H9 (cell line): ENCODE measurements around the gene TAF11L3. TPM values are rescaled to one million over a fixed set of nuclear protein-coding genes. Genes with fewer than 3 reads are reported as not detected.
"Not testable (repeated sequence)": the region's sequence is repeated elsewhere in the genome, so short reads cannot be mapped to it uniquely, and the experiment has no call there.

Experiments
- DNase-seq: peaks from one replicate; pipeline ENCODE4 v3.0.0-alpha.2; 2017
- H2AFZ ChIP-seq: one replicate; pipeline ENCODE4 v1.6.1; 2013; ENCODE audit warnings: mild to moderate bottlenecking, low read length, control low read depth, moderate library complexity
- H2AK5ac ChIP-seq: 2 replicates; pipeline ENCODE4 v1.6.1; 2013; ENCODE audit warnings: low read length, control low read depth, mixed read lengths; ENCODE audit not compliant: insufficient read length
- H2BK120ac ChIP-seq: one replicate; pipeline ENCODE4 v1.6.1; 2013; ENCODE audit warnings: low read depth, mild to moderate bottlenecking, low read length, control low read depth, inconsistent platforms; ENCODE audit not compliant: poor library complexity, severe bottlenecking
- H2BK12ac ChIP-seq: 2 replicates; pipeline ENCODE4 v1.6.1; 2013; ENCODE audit warnings: low read length, control low read depth, mixed read lengths, low read depth; ENCODE audit not compliant: insufficient read length
- H2BK15ac ChIP-seq: 2 replicates; pipeline ENCODE4 v1.6.1; 2013; ENCODE audit warnings: low read depth, low read length, control low read depth
- H2BK20ac ChIP-seq: one replicate; pipeline ENCODE4 v1.6.1; 2013; ENCODE audit warnings: low read depth, mild to moderate bottlenecking, low read length, control low read depth, inconsistent platforms; ENCODE audit not compliant: poor library complexity, severe bottlenecking
- H2BK5ac ChIP-seq: 2 replicates; pipeline ENCODE4 v1.6.1; 2013; ENCODE audit warnings: low read length, control low read depth, mixed read lengths; ENCODE audit not compliant: insufficient read length
- H3K14ac ChIP-seq: 2 replicates; pipeline ENCODE4 v1.6.1; 2013; ENCODE audit warnings: low read length, control low read depth; ENCODE audit not compliant: insufficient read depth
- H3K18ac ChIP-seq: 2 replicates; pipeline ENCODE4 v1.6.1; 2013; ENCODE audit warnings: low read depth, mild to moderate bottlenecking, mixed read lengths, low read length, control low read depth; ENCODE audit not compliant: insufficient read length
- H3K23ac ChIP-seq: 2 replicates; pipeline ENCODE4 v1.6.1; 2013; ENCODE audit warnings: low read length, control low read depth, mixed read lengths, low read depth; ENCODE audit not compliant: insufficient read length
- H3K23me2 ChIP-seq: 2 replicates; pipeline ENCODE4 v1.6.1; 2013; ENCODE audit warnings: low read depth, mild to moderate bottlenecking, mixed read lengths, low read length, control low read depth; ENCODE audit not compliant: insufficient read length, poor library complexity, severe bottlenecking
- H3K27ac ChIP-seq: 2 replicates; pipeline ENCODE4 v1.5.1; 2013; ENCODE audit warnings: low read length, control low read depth, mixed read lengths, low read depth; ENCODE audit not compliant: insufficient read length
- H3K27me3 ChIP-seq: 2 replicates; pipeline ENCODE4 v1.6.1; 2013; ENCODE audit warnings: low read length, control low read depth, inconsistent platforms; ENCODE audit not compliant: insufficient read depth
- H3K4ac ChIP-seq: 2 replicates; pipeline ENCODE4 v1.6.1; 2013; ENCODE audit warnings: low read depth, mild to moderate bottlenecking, control low read depth, inconsistent platforms, low read length, moderate library complexity
- H3K4me1 ChIP-seq: 2 replicates; pipeline ENCODE4 v1.6.1; 2013; ENCODE audit warnings: low read length, control low read depth, inconsistent platforms; ENCODE audit not compliant: insufficient read depth
- H3K4me2 ChIP-seq: 2 replicates; pipeline ENCODE4 v1.6.1; 2013; ENCODE audit warnings: low read length, control low read depth, mixed read lengths; ENCODE audit not compliant: insufficient read length, insufficient read depth
- H3K56ac ChIP-seq: 2 replicates; pipeline ENCODE4 v1.6.1; 2013; ENCODE audit warnings: low read depth, mild to moderate bottlenecking, mixed read lengths, low read length, control low read depth; ENCODE audit not compliant: insufficient read length
- H3K79me1 ChIP-seq: 2 replicates; pipeline ENCODE4 v1.6.1; 2013; ENCODE audit warnings: low read depth, mild to moderate bottlenecking, moderate library complexity, low read length, control low read depth, inconsistent platforms; ENCODE audit not compliant: insufficient read depth, poor library complexity, severe bottlenecking
- H3K79me2 ChIP-seq: 2 replicates; pipeline ENCODE4 v1.6.1; 2013; ENCODE audit warnings: low read length, control low read depth, inconsistent platforms; ENCODE audit not compliant: insufficient read depth
- H3K9ac ChIP-seq: 2 replicates; pipeline ENCODE4 v1.6.1; 2013; ENCODE audit warnings: low read length, control low read depth, mixed read lengths; ENCODE audit not compliant: insufficient read length; ENCODE audit errors: extremely low read depth
- H3K9me3 ChIP-seq: one replicate; pipeline ENCODE4 v1.6.1; 2013; ENCODE audit warnings: low read depth, low read length, inconsistent platforms; ENCODE audit not compliant: control insufficient read depth
- H3T11ph ChIP-seq: one replicate; pipeline ENCODE4 v1.6.1; 2013; ENCODE audit warnings: mild to moderate bottlenecking, low read length, control low read depth, inconsistent platforms
- H4K20me1 ChIP-seq: one replicate; pipeline ENCODE4 v1.6.1; 2013; ENCODE audit not compliant: control insufficient read depth, insufficient read length, insufficient read depth
- H4K5ac ChIP-seq: 2 replicates; pipeline ENCODE4 v1.6.1; 2013; ENCODE audit warnings: low read depth, mild to moderate bottlenecking, mixed read lengths, low read length, control low read depth; ENCODE audit not compliant: insufficient read length
- H4K8ac ChIP-seq: replicated peaks from 2 replicates; pipeline ENCODE4 v1.6.1; 2013; ENCODE audit warnings: low read length, control low read depth, mixed read lengths, low read depth; ENCODE audit not compliant: insufficient read length
- H4K91ac ChIP-seq: 2 replicates; pipeline ENCODE4 v1.6.1; 2013; ENCODE audit warnings: low read depth, mild to moderate bottlenecking, moderate library complexity, mixed read lengths, low read length, control low read depth; ENCODE audit not compliant: insufficient read length
- H3K27ac Mint-ChIP-seq, 3 experiments: 2 replicates in 2 of 3; 3 replicates in 1 of 3; pipeline ENCODE4 v1.8.0; 2020 to 2021; ENCODE audit warnings: mixed read lengths in 3 of 3, mild to moderate bottlenecking in 1 of 3, moderate library complexity in 1 of 3
- H3K27me3 Mint-ChIP-seq: 2 replicates; pipeline ENCODE4 v1.8.0; 2021; ENCODE audit warnings: low read depth, mild to moderate bottlenecking, moderate library complexity, mixed read lengths
- H3K36me3 Mint-ChIP-seq, 3 experiments: 2 replicates in 2 of 3; 3 replicates in 1 of 3; pipeline ENCODE4 v1.8.0; 2020 to 2021; ENCODE audit warnings: low read depth in 3 of 3, mixed read lengths in 3 of 3; ENCODE audit not compliant: insufficient read depth in 1 of 3
- H3K4me1 Mint-ChIP-seq, 2 experiments: 2 replicates each; pipeline ENCODE4 v1.8.0; 2020; ENCODE audit warnings: mixed read lengths in 2 of 2
- H3K4me3 Mint-ChIP-seq, 2 experiments: 2 replicates in 1 of 2; 3 replicates in 1 of 2; pipeline ENCODE4 v1.8.0; 2020 to 2021; ENCODE audit warnings: mild to moderate bottlenecking in 2 of 2, mixed read lengths in 2 of 2, moderate library complexity in 1 of 2
- H3K9me3 Mint-ChIP-seq, 2 experiments: 2 replicates in 1 of 2; 3 replicates in 1 of 2; pipeline ENCODE4 v1.8.0; 2020; ENCODE audit warnings: mild to moderate bottlenecking in 2 of 2, mixed read lengths in 2 of 2, moderate library complexity in 1 of 2
- WGBS: extraction: QIAGEN DNeasy Blood & Tissue Kit; methylation state at CpG from one replicate; pipeline ENCODE4 v1.1.7; 2013; ENCODE audit warnings: missing lambda C conversion rate, low lambda C conversion rate, mixed read lengths; ENCODE audit not compliant: insufficient read length; ENCODE audit errors: extremely low coverage; 5-methylcytosine and 5-hydroxymethylcytosine counted together
- total RNA-seq: library from RNA; stranded (reverse); gene quantifications from 2 replicates; pipeline ENCODE4 v1.2.1, GENCODE V29; 2021

The TAF11L3 gene
- total RNA-seq, 1 experiment from 2014 or later = not detected

GRCh38 chr5:17519508-17519907, 1.3 kb downstream of the TAF11L3 start:
- not testable (repeated sequence) for H4K5ac ChIP-seq, H3K4ac ChIP-seq, H3K9ac ChIP-seq, H4K8ac ChIP-seq, H3K27me3 ChIP-seq, H3K4me1 ChIP-seq, H3K79me1 ChIP-seq, H3K56ac ChIP-seq, H2BK12ac ChIP-seq, H3K27ac Mint-ChIP-seq, H4K20me1 ChIP-seq, H2BK5ac ChIP-seq, H2AFZ ChIP-seq, H3K4me2 ChIP-seq, H3K14ac ChIP-seq, H3K9me3 Mint-ChIP-seq, H2BK20ac ChIP-seq, H3T11ph ChIP-seq, H3K23me2 ChIP-seq, H3K4me3 Mint-ChIP-seq, H3K4me1 Mint-ChIP-seq, H3K18ac ChIP-seq, H3K27ac ChIP-seq, H3K79me2 ChIP-seq, H3K36me3 Mint-ChIP-seq, H3K27me3 Mint-ChIP-seq, H3K9me3 ChIP-seq, H3K23ac ChIP-seq, H4K91ac ChIP-seq, DNase-seq, H2BK120ac ChIP-seq, H2AK5ac ChIP-seq, H2BK15ac ChIP-seq
- WGBS = no CpG with 5 or more reads among the region's 14 CpGs

GRCh38 chr5:17521501-17521900, 3.3 kb downstream of the TAF11L3 start, which contains the start of gene TAF11L4:
TSS of gene TAF11L4 (plus strand) at chr5:17521801.
- H3T11ph ChIP-seq, H3K4me1 Mint-ChIP-seq, H4K20me1 ChIP-seq, DNase-seq, H3K9me3 Mint-ChIP-seq, H2AFZ ChIP-seq, H3K23ac ChIP-seq, H2BK12ac ChIP-seq, H2BK5ac ChIP-seq, H3K14ac ChIP-seq, H2AK5ac ChIP-seq, H3K4me3 Mint-ChIP-seq, H3K27me3 ChIP-seq, H2BK15ac ChIP-seq, H4K5ac ChIP-seq, H3K79me2 ChIP-seq, H4K91ac ChIP-seq, H3K18ac ChIP-seq, H3K79me1 ChIP-seq, H3K36me3 Mint-ChIP-seq, H3K27ac ChIP-seq, H3K27ac Mint-ChIP-seq, H3K27me3 Mint-ChIP-seq, H3K4ac ChIP-seq, H4K8ac ChIP-seq, H3K4me1 ChIP-seq, H3K9ac ChIP-seq, H3K23me2 ChIP-seq, H3K56ac ChIP-seq, H2BK20ac ChIP-seq, H3K9me3 ChIP-seq, H2BK120ac ChIP-seq, H3K4me2 ChIP-seq: not testable (repeated sequence)
- WGBS = no CpG with 5 or more reads among the region's 15 CpGs
